B cell (primary cell): Measurements from ENCODE around the gene VASH1. TPM values are rescaled to one million over a fixed set of nuclear protein-coding genes. Genes with fewer than 3 reads are reported as not detected.
A peak's percentile ranks its signal among the peaks of the same experiment; 100 is the strongest.

Experiments used
- ATAC-seq: fragments of 200-7000 bp; cut with Tn5 transposase; one replicate; pipeline ENCODE4 v1.10.0; 2021; ENCODE audit warnings: low read depth, mild to moderate bottlenecking, moderate number of reproducible peaks, moderate library complexity
- CTCF ChIA-PET: fragments of 350-600 bp; sonication (Branson Sonifier 250); formaldehyde crosslinking; loops from one replicate; lab custom pipeline; 2021; ENCODE audit warnings: antibody characterized with exemption, inconsistent platforms; lab: Charles Lee
- POLR2A ChIA-PET: fragments of 350-600 bp; sonication (Branson Sonifier 250); formaldehyde crosslinking; loops from one replicate; lab custom pipeline; 2021; ENCODE audit warnings: antibody characterized with exemption; lab: Charles Lee
- DNase-seq: peaks from one replicate; pipeline ENCODE4 v3.0.0; 2013
- H2AFZ ChIP-seq: 2 replicates; pipeline ENCODE4 v1.6.1; 2012; ENCODE audit warnings: mild to moderate bottlenecking, low read depth, low read length; ENCODE audit not compliant: insufficient read depth, poor library complexity, severe bottlenecking
- H3K27ac ChIP-seq, 2 donors: 1 replicate in 1 of 2; 2 replicates in 1 of 2; pipeline ENCODE4 v1.5.1; 2012 to 2013; ENCODE audit warnings: low read length in 2 of 2, mild to moderate bottlenecking in 2 of 2, moderate library complexity in 1 of 2
- H3K27me3 ChIP-seq, 4 experiments: fragments of 200-600 bp in 1 of 4; sonication (generic) in 1 of 4; replicated peaks in 1 of 4; 1 replicate in 2 of 4; 2 replicates in 2 of 4; pipeline versions ENCODE4 v1.6.1 to v1.7.0; 2013 to 2016; ENCODE audit warnings: low read length in 3 of 4, mild to moderate bottlenecking in 2 of 4, mixed read lengths in 1 of 4, moderate library complexity in 1 of 4; ENCODE audit not compliant: insufficient read depth in 4 of 4, control insufficient read depth in 3 of 4; ENCODE audit errors: control extremely low read depth in 1 of 4
- H3K36me3 ChIP-seq, 2 experiments: replicated peaks in 1 of 2; 1 replicate in 1 of 2; 2 replicates in 1 of 2; pipeline versions ENCODE4 v1.6.1 to v1.7.1; 2013; ENCODE audit warnings: low read length in 1 of 2; ENCODE audit not compliant: insufficient read depth in 2 of 2, control insufficient read depth in 1 of 2; ENCODE audit errors: control extremely low read depth in 1 of 2, extremely low read depth in 1 of 2
- H3K4me1 ChIP-seq, 2 donors: fragments of 200-600 bp in 1 of 2; sonication (generic) in 1 of 2; 1 replicate in 1 of 2; 2 replicates in 1 of 2; pipeline versions ENCODE4 v1.5.1 to v1.6.1; 2013 to 2017; ENCODE audit warnings: low read length in 2 of 2; ENCODE audit not compliant: control insufficient read depth in 2 of 2, insufficient read depth in 2 of 2
- H3K4me2 ChIP-seq: replicated peaks from 2 replicates; pipeline ENCODE3; 2012; ENCODE audit warnings: mild to moderate bottlenecking, low read depth, low read length; ENCODE audit not compliant: poor library complexity, severe bottlenecking
- H3K4me3 ChIP-seq, 5 experiments: fragments of 200-600 bp in 1 of 5; sonication (generic) in 1 of 5; 1 replicate in 3 of 5; 2 replicates in 2 of 5; pipeline versions ENCODE4 v1.5.1 to v1.7.0; 2011 to 2016; ENCODE audit warnings: low read length in 4 of 5, mild to moderate bottlenecking in 4 of 5, low read depth in 2 of 5, control low read depth in 1 of 5, moderate library complexity in 1 of 5; ENCODE audit not compliant: insufficient read depth in 1 of 5; ENCODE audit errors: control extremely low read depth in 1 of 5, extremely low read depth in 1 of 5
- H3K79me2 ChIP-seq: fragments of 200-600 bp; sonication (generic); one replicate; pipeline ENCODE4 v1.6.0; 2016; ENCODE audit warnings: low read length; ENCODE audit not compliant: control insufficient read depth, insufficient read depth
- H3K9ac ChIP-seq: fragments of 200-600 bp; sonication (generic); 2 replicates; pipeline ENCODE4 v1.6.1; 2017; ENCODE audit warnings: mild to moderate bottlenecking, low read length, moderate library complexity
- H3K9me3 ChIP-seq, 3 donors: one replicate each; pipeline versions ENCODE4 v1.6.1 to v1.7.1; 2013; ENCODE audit warnings: low read length in 2 of 3; ENCODE audit not compliant: control insufficient read depth in 2 of 3, insufficient read depth in 1 of 3; ENCODE audit errors: control extremely low read depth in 1 of 3
- H4K20me1 ChIP-seq: 2 replicates; pipeline ENCODE4 v1.6.0; 2012; ENCODE audit warnings: mild to moderate bottlenecking, low read length; ENCODE audit not compliant: insufficient read depth, control insufficient read depth, poor library complexity, severe bottlenecking
- H3K27ac Mint-ChIP-seq: one replicate; pipeline ENCODE4 v1.8.0; 2021; ENCODE audit warnings: mixed read lengths
- H3K27me3 Mint-ChIP-seq: one replicate; pipeline ENCODE4 v1.8.0; 2021; ENCODE audit warnings: mixed read lengths
- H3K4me1 Mint-ChIP-seq: one replicate; pipeline ENCODE4 v1.8.0; 2021; ENCODE audit warnings: mixed read lengths
- H3K4me3 Mint-ChIP-seq: one replicate; pipeline ENCODE4 v1.8.0; 2021; ENCODE audit warnings: mixed read lengths
- H3K9me3 Mint-ChIP-seq: one replicate; pipeline ENCODE4 v1.8.0; 2022; ENCODE audit warnings: mixed read lengths; ENCODE audit not compliant: insufficient read depth
- CTCF ChIP-seq: fragments of 200-600 bp; IDR thresholded peaks from one replicate; pipeline ENCODE4 v1.8.0; 2022; ENCODE audit warnings: antibody characterized with exemption, mild to moderate bottlenecking
- EZH2 ChIP-seq: IDR thresholded peaks from 2 replicates; pipeline ENCODE4 v1.6.1; 2012; ENCODE audit warnings: borderline replicate concordance, low read depth, mild to moderate bottlenecking, moderate library complexity, low read length; ENCODE audit not compliant: insufficient read depth, poor library complexity, severe bottlenecking
- WGBS: methylation state at CpG from one replicate; pipeline ENCODE4 v1.1.5; 2013; ENCODE audit warnings: missing lambda C conversion rate; ENCODE audit not compliant: insufficient coverage; 5-methylcytosine and 5-hydroxymethylcytosine counted together
- intact Hi-C: fragments of 100-400 bp; cut with micrococcal nuclease; formaldehyde crosslinking; loops from one replicate; pipeline ENCODE4 v1.10.0; 2022
- polyA plus RNA-seq: library from polyadenylated mRNA; depleted of rRNA; stranded (reverse); fragments of >200 nt; gene quantifications from 2 replicates; pipeline ENCODE4 v1.2.3, GENCODE V29; 2012
- total RNA-seq, 2 donors: library from RNA; stranded (reverse); fragments of 120-200 nt in 1 of 2; gene quantifications; 1 replicate in 1 of 2; 2 replicates in 1 of 2; pipeline versions ENCODE4 v1.2.3 to v1.2.4, GENCODE V29; 2013 to 2022

The VASH1 gene
- total and polyA plus RNA-seq, 2 donors (not counting 1 experiment from before 2014, with no cell fraction given), result 0.60 to 2.7 TPM

- ChIA-PET CTCF (interaction anchor here (1.8 kb wide), 1 partner anchor 22 kb away, joined by 4 read pairs; no protein-coding TSS in a partner anchor), POLR2A (no interaction called here)
- Mint-ChIP-seq H3K4me3 (peak overlapping the region; percentile 85), H3K9me3 (no peaks in the 10 kb centered on the region), H3K27ac (peak overlapping the region; percentile 41), H3K4me1 (peaks cover 11% of the 10 kb centered on the region), H3K27me3 (peaks cover 32% of the 10 kb centered on the region)
- no peaks in the 10 kb centered on the region for H4K20me1 ChIP-seq
- H3K27ac ChIP-seq, result no peak overlapping the region
- TF ChIP-seq EZH2 (no peak), CTCF (no peak)
- peak overlapping the region; percentile 11 to 68 (median 52) for H3K4me3 ChIP-seq
- H3K36me3 ChIP-seq, result no peaks in the 10 kb centered on the region
- intact Hi-C loops, result loop anchor here (5.0 kb wide), 1 partner anchor 50 kb away; the partner anchor contains the start of gene ANGEL1
- peak overlapping the region; percentile 55 for H3K9ac ChIP-seq
- peaks cover 13 to 14% of the 10 kb centered on the region in 2 donors for H3K4me1 ChIP-seq
- H3K79me2 ChIP-seq, result no peaks in the 10 kb centered on the region
- ATAC-seq, result no peak
- WGBS, result 51% methylated on average over 17 of the region's 28 CpGs
- H3K9me3 ChIP-seq, result no peaks in the 10 kb centered on the region
- peak overlapping the region; percentile 84 for H2AFZ ChIP-seq
- peak overlapping the region; percentile 95 for H3K4me2 ChIP-seq
- peaks cover 0 to 27% (median 11%) of the 10 kb centered on the region in 4 experiments for H3K27me3 ChIP-seq
- no peak for DNase-seq
These were observed 1.3 kb downstream of the VASH1 start for GRCh38 chr14:76762411-76763095.
